Stimulated activated memory B cell treated with anti-CD40 and anti-IgM and Interleukin-4, amounts not matched to agents 10 μg/mL and 1 μg/mL and 100 μg/mL, for 72 hours (primary cell): ENCODE measurements around the gene SLC50A1.
"Not testable (repeated sequence)": the region's sequence is repeated elsewhere in the genome, so short reads cannot be mapped to it uniquely, and the experiment has no call there.

Experiments
- ATAC-seq: fragments of 150-1000 bp; cut with Tn5 transposase; 2 replicates; pipeline ENCODE4 v1.10.0; 2021
- H3K27ac Mint-ChIP-seq: one replicate; pipeline ENCODE4 v1.8.0; 2022; ENCODE audit warnings: mild to moderate bottlenecking, mixed read lengths
- H3K27me3 Mint-ChIP-seq: one replicate; pipeline ENCODE4 v1.8.0; 2022; ENCODE audit warnings: mixed read lengths
- H3K36me3 Mint-ChIP-seq: one replicate; pipeline ENCODE4 v1.8.0; 2022; ENCODE audit warnings: mixed read lengths
- H3K4me1 Mint-ChIP-seq: one replicate; pipeline ENCODE4 v1.8.0; 2022; ENCODE audit warnings: mixed read lengths
- H3K4me3 Mint-ChIP-seq: one replicate; pipeline ENCODE4 v1.8.0; 2022; ENCODE audit warnings: mild to moderate bottlenecking, moderate library complexity, mixed read lengths
- H3K9me3 Mint-ChIP-seq: one replicate; pipeline ENCODE4 v1.8.0; 2022; ENCODE audit warnings: mixed read lengths

The SLC50A1 gene

DNA sequence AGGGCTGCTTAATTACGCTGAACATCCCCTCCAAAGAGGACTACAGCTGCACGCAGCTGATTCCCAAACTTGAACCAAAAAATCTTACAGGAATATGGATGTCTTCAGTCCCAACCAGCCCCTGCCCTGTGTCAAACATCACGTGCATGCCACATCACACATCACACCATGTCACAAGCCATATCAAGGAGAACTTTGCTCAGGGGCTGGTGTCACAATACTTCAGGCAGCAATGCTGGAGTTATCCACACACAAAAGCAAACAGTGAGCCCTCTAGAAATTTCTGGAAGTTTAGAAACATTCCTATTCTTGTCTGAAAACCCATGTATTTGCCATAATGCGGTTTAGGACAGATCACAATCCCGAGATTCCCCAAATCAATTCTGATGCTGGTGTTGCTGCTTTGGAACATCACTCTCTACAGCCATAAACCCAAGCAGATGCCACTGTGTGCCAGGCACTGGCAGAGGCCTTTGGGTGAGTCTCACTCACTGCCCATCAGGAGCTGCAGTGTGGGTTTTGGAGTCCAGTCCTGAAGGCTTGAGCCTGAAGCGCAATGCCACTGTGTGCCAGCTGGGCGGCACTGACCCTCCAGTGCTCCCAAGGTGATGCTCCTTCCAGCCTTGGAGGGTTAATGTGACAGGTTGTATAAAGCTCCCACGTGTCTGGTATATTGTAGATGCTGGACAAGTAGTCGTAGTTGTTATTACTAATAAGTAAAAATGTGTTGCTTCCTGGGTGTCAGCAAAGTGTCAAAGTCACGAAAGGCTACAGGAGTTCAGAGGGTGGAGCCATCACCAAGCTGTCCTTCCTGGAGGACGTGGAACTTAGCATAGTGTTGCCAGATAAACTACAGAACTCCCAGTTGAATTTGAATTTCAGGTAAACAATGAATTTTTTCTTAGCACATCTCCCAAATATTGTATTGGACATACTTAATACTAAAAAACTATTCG is 28.1 kb upstream of the SLC50A1 start:
- Mint-ChIP-seq H3K4me1 (no peaks in the 10 kb centered on the region), H3K27ac (no peak overlapping the region), H3K36me3 (no peaks in the 10 kb centered on the region), H3K27me3 (peaks cover 20% of the 10 kb centered on the region), H3K4me3 (no peak overlapping the region), H3K9me3 (no peaks in the 10 kb centered on the region)
- no peak for ATAC-seq

DNA sequence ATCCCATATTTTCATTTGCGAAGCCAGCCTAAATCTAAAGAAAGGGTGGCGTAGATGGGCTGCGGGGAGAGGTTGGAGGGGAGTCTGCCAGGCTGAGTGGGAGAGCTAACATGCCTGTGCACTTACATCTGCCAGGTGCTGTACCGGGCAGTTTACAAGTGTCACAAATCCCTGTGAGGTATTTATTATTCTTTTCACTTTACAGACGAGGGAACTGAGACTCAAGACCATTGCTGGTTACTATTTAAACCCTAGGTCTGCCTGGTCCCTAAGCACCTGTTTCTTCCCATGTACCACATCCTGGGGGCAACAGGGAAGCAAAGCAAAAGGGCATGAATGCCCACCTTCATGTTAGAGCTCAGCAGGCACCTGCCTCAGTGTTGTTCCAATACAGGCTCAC is 27.4 kb upstream of the SLC50A1 start:
- Mint-ChIP-seq H3K36me3 (no peaks in the 10 kb centered on the region), H3K9me3 (no peaks in the 10 kb centered on the region), H3K27me3 (peaks cover 20% of the 10 kb centered on the region), H3K4me3 (no peak overlapping the region), H3K4me1 (no peaks in the 10 kb centered on the region), H3K27ac (no peak overlapping the region)
- ATAC-seq, result no peak

GRCh38 chr1:155110381-155110780 is 25.3 kb upstream of the SLC50A1 start:
- no peaks in the 10 kb centered on the region for H3K36me3 Mint-ChIP-seq
- no peaks in the 10 kb centered on the region for H3K9me3 Mint-ChIP-seq
- no peak overlapping the region for H3K27ac Mint-ChIP-seq
- H3K27me3 Mint-ChIP-seq, result peaks cover 27% of the 10 kb centered on the region
- ATAC-seq, result no peak
- H3K4me3 Mint-ChIP-seq, result no peak overlapping the region
- H3K4me1 Mint-ChIP-seq, result no peaks in the 10 kb centered on the region

GRCh38 chr1:155110826-155111225 is 24.8 kb upstream of the SLC50A1 start:
- Mint-ChIP-seq H3K4me3 (no peak overlapping the region), H3K4me1 (no peaks in the 10 kb centered on the region), H3K27ac (no peak overlapping the region), H3K27me3 (peaks cover 28% of the 10 kb centered on the region), H3K36me3 (no peaks in the 10 kb centered on the region), H3K9me3 (no peaks in the 10 kb centered on the region)
- no peak for ATAC-seq

DNA sequence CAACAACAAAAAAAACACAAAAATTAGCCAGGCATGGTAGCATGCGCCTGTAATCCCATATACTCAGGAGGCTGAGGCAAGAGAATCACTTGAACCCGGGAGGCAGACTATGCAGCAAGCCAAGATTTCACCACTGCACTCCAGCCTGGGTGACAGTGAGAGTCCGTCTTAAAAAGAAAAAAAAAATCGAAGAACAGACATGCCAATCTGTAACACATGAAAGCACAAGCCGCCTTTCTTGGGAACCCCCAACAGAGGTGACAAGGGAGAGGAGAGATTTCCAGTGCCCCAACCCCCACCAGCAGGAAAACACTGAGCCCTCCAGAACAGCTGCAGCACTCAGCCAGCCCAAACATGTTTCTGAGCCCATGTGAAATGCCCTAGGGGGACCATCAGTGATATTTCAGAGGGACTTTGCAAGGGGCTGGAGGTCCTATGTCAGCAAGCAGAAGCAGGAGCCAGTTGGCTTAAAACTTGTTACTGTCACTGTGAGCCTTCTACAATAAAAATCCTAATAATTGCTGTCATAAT is 22.1 kb upstream of the SLC50A1 start:
- H3K4me1 Mint-ChIP-seq, result no peaks in the 10 kb centered on the region
- H3K27me3 Mint-ChIP-seq, result peaks cover 54% of the 10 kb centered on the region
- no peak for ATAC-seq
- H3K27ac Mint-ChIP-seq, result no peak overlapping the region
- H3K4me3 Mint-ChIP-seq, result no peak overlapping the region
- H3K9me3 Mint-ChIP-seq, result no peaks in the 10 kb centered on the region
- no peaks in the 10 kb centered on the region for H3K36me3 Mint-ChIP-seq

DNA sequence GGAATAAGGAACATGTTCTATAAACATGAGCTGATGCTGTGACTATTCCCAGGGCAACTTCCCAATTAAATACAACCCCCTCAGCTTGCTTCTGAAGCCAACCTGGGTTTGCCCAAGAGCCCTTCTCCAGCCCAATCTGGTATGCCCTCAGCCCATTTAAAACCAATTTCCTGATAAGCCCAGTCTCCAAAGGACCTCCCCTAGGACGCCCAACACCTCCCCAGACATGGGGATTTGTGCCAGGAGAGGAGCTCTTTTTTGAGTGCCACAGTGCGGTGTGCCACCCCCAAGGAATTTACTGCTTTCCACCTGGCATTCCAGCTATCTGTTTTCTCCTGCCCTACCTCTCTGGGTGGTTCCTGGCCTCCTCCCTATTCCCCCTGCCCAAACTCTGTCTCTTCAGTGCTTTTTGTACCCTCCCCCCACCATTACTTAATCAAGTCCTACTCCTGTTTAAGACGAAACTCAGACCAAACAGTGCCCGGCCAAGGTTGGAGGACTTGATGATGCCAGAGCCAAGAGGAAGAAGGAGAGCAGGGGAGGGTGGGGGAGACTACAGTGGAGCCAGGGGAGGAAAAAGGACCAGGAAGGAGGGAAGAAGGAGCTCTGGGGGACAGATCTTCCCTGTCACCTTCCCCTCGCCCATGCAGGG is 19.4 kb upstream of the SLC50A1 start:
- Mint-ChIP-seq H3K9me3 (no peaks in the 10 kb centered on the region), H3K4me1 (no peaks in the 10 kb centered on the region), H3K4me3 (no peak overlapping the region), H3K27me3 (peaks cover 49% of the 10 kb centered on the region), H3K27ac (no peak overlapping the region), H3K36me3 (no peaks in the 10 kb centered on the region)
- no peak for ATAC-seq

DNA sequence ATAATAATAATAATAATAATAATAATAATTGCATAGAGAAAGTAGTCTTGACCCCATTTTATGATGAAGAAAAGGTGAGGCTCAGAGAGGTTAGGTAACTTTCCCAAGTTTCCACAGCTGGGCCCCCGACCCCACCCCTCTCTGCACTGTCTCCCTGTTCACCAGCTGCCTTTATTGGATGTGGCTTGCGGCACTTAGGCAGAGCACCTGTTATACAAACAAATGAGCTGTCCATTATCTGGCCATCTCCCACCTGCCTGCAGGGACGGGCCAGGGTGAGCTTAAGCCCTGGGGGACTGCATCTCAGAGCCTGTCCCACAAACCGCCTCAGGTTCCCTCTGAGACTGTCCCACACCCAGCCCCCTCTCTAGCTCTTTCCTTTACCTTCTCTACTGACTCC is 18.0 kb upstream of the SLC50A1 start:
- no peaks in the 10 kb centered on the region for H3K36me3 Mint-ChIP-seq
- H3K9me3 Mint-ChIP-seq, result no peaks in the 10 kb centered on the region
- no peak overlapping the region for H3K4me3 Mint-ChIP-seq

GRCh38 chr1:155118090-155118489 is 17.6 kb upstream of the SLC50A1 start:
- H3K27ac Mint-ChIP-seq, H3K36me3 Mint-ChIP-seq, H3K4me1 Mint-ChIP-seq, H3K4me3 Mint-ChIP-seq, H3K9me3 Mint-ChIP-seq, ATAC-seq: not testable (repeated sequence)
- H3K27me3 Mint-ChIP-seq, result peaks cover 43% of the 10 kb centered on the region

More for the DNA sequence above, 18.0 kb upstream of the SLC50A1 start:
- ATAC-seq, result no peak
- Mint-ChIP-seq H3K27ac (no peak overlapping the region), H3K27me3 (peaks cover 43% of the 10 kb centered on the region), H3K4me1 (no peaks in the 10 kb centered on the region)

DNA sequence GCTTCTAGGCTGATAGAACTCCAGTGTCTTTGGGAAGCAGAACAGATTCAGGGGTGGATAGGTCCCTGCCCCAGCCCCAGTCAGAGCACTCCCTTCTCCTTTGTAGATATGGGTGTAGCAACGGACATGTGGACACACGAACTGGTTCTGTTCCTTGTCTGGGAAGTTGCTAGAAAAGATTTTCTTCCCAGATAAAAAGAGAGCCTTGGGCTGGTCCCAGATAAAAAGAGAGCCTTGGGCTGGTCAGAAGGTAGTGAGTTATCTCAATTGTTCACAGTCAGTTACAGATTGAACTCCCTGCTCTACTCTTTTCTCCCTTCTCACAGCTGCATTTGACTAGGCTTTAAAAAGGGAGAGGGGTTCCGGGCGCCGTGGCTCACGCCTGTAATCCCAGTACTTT is 15.4 kb upstream of the SLC50A1 start:
- Mint-ChIP-seq H3K4me1 (no peaks in the 10 kb centered on the region), H3K4me3 (no peak overlapping the region)

DNA sequence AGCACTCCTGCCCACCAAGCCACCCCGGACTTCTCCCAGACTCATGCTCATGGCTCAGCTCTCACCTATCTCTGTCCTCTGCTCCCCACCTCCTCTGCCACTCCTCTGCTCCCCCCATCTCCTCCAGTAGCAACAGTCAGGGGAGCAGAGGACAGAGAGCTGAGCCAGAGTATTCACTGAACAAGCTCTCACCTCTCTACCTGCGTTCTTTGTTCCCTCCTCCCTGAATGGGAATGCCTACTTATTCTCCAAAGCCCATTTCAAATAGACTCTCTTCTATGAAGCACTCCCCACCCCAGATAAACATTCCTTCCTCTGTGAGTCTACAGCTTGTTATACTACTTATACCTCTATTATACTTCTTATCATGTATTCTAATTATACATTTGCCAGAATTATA is 14.4 kb upstream of the SLC50A1 start:
- no peak for ATAC-seq
- H3K36me3 Mint-ChIP-seq, result no peaks in the 10 kb centered on the region
- H3K27me3 Mint-ChIP-seq, result peaks cover 56% of the 10 kb centered on the region
- no peaks in the 10 kb centered on the region for H3K4me1 Mint-ChIP-seq
- H3K4me3 Mint-ChIP-seq, result no peak overlapping the region
- H3K27ac Mint-ChIP-seq, result no peak overlapping the region
- no peaks in the 10 kb centered on the region for H3K9me3 Mint-ChIP-seq

More for the DNA sequence above, 15.4 kb upstream of the SLC50A1 start:
- Mint-ChIP-seq H3K9me3 (no peaks in the 10 kb centered on the region), H3K27ac (no peak overlapping the region), H3K27me3 (peaks cover 52% of the 10 kb centered on the region), H3K36me3 (no peaks in the 10 kb centered on the region)
- ATAC-seq, result no peak

- Mint-ChIP-seq H3K27ac (no peak overlapping the region), H3K4me3 (no peak overlapping the region), H3K9me3 (no peaks in the 10 kb centered on the region), H3K4me1 (peaks cover 10% of the 10 kb centered on the region), H3K36me3 (no peaks in the 10 kb centered on the region), H3K27me3 (peaks cover 55% of the 10 kb centered on the region)
- no peak for ATAC-seq
Measured at GRCh38 chr1:155122308-155122707, 13.3 kb upstream of the SLC50A1 start.

DNA sequence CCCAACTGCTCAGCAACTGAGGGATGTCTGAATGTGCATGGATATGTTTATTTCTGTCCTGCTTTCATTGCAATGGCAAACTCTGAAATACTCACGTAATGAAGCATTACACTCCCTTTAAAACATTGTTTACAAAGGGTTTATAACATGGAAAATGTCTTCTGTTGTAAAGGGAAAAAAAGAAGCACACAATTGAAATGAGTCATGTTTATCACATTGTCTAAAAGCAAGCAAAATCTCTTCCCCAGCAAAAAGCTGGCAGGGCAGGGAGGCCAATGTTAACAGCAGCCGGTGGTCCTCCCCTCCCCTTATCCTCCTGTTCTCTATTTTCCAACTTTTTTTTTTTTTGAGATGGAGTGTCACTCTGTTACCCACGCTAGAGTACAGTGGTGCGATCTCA is 11.9 kb upstream of the SLC50A1 start:
- Mint-ChIP-seq H3K4me3 (no peak overlapping the region), H3K4me1 (peaks cover 23% of the 10 kb centered on the region), H3K27me3 (peaks cover 58% of the 10 kb centered on the region), H3K9me3 (no peaks in the 10 kb centered on the region), H3K27ac (no peak overlapping the region), H3K36me3 (no peaks in the 10 kb centered on the region)
- ATAC-seq, result no peak

DNA sequence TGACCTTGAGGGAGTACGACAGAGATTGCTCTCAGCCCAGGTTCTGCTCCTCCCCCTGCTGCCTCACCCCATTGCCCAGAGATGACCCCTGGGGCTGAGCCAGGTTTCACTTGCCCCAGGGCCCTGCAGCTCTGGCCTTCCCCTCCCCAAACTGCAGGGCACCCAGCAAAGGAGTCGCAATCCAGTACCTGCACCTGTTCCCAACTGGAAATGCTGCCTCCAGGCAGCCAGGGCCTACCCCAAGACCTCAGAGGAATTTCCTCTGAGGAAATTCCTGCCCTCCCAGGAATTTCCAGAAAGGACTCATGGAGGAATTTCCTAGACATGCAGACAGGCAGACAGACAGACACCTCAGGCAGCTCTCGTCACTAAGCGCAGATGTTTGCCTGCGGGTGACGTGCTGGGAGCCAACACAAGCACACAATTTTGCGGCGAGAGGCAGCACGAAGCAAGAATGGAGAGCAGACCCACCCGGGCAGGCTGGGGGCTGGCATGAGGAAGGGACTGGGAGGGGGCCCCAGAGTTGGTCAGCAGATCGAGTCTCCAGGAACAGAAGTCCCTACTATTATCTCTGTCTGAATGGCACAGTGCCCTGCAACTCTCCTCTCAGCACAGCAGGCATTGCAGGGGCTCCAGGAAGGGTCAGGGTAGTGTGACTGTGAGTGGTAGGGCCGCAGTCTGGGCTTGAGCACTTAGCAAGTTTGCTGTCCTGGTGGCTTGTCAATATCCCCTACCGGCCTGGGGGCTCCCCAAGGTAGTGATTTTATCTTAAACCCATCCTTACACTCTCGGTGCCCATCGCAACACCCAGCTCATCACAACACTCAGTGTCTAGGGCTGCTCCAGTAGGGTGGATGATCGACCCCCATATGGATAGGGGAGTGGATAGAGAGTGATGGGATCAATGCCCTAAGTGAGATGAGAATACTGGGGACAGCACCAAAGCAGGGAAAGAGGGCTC is 10.9 kb upstream of the SLC50A1 start:
- ATAC-seq, result no peak
- H3K4me1 Mint-ChIP-seq, result peaks cover 25% of the 10 kb centered on the region
- H3K27me3 Mint-ChIP-seq, result peaks cover 68% of the 10 kb centered on the region
- H3K36me3 Mint-ChIP-seq, result no peaks in the 10 kb centered on the region
- no peak overlapping the region for H3K27ac Mint-ChIP-seq
- H3K4me3 Mint-ChIP-seq, result no peak overlapping the region
- H3K9me3 Mint-ChIP-seq, result no peaks in the 10 kb centered on the region

- H3K4me1 Mint-ChIP-seq, result peaks cover 25% of the 10 kb centered on the region
- H3K36me3 Mint-ChIP-seq, result no peaks in the 10 kb centered on the region
- H3K27ac Mint-ChIP-seq, result no peak overlapping the region
- no peaks in the 10 kb centered on the region for H3K9me3 Mint-ChIP-seq
- peaks cover 76% of the 10 kb centered on the region for H3K27me3 Mint-ChIP-seq
- no peak for ATAC-seq
- H3K4me3 Mint-ChIP-seq, result peak overlapping the region; percentile 36
Measured at GRCh38 chr1:155125511-155125945, 10.1 kb upstream of the SLC50A1 start.
